H1 (cell line): ENCODE data around the gene SCGB1D4. TPM values are rescaled to one million over a fixed set of nuclear protein-coding genes. Genes with fewer than 3 reads are reported as not detected.

ENCODE experiments used
- TAF7 ChIP-seq: optimal IDR thresholded peaks from 2 replicates; pipeline ENCODE3; 2011; ENCODE audit warnings: low read depth, mild to moderate bottlenecking, inconsistent platforms, low read length, moderate library complexity, borderline replicate concordance
- polyA plus RNA-seq, 7 experiments: library from polyadenylated mRNA; depleted of rRNA in 3 of 7; stranded (reverse) in 5 of 7; unstranded in 2 of 7; fragments of >200 nt in 5 of 7; fragments of 200-250 nt in 2 of 7; gene quantifications; 1 replicate in 5 of 7; 2 replicates in 1 of 7; 4 replicates in 1 of 7; pipeline versions ENCODE4 v1.2.1 to v1.2.3, GENCODE V29; 2011 to 2013; ENCODE audit warnings: missing spikeins in 2 of 7, mixed read lengths in 2 of 7
- total RNA-seq: library from RNA; stranded (reverse); fragmentation: NEBNext Ultra II Directional; extraction: Animal tissue kit (Norgen Biotek cat#: 25700); gene quantifications from 2 replicates; pipeline ENCODE4 v1.2.1, GENCODE V29; 2021

SCGB1D4 gene
- total and polyA plus RNA-seq, 2 of the 8 experiments (the other 6 are each of a cell fraction or from before 2014, with no cell fraction given): not detected

GRCh38 chr11:62251698-62252097, 47.2 kb downstream of the SCGB1D4 start (continued):
- no peak for TF ChIP-seq TAF7

Other genes starting within 250 kb of the SCGB1D4 start
- 132 TPM in 2 replicates for gene INCENP, start 175.1 kb downstream of the SCGB1D4 start, total RNA-seq
- 25.4 and 47.9 TPM in 2 replicates for gene INCENP, start 175.1 kb downstream of the SCGB1D4 start, polyA plus RNA-seq (2011; rRNA removed)
- not detected in 2 replicates for gene SCGB1D1, start 108.9 kb downstream of the SCGB1D4 start, total RNA-seq
- not detected in 2 replicates for gene SCGB1D1, start 108.9 kb downstream of the SCGB1D4 start, polyA plus RNA-seq (2011; rRNA removed)
- not detected in 2 replicates for gene SCGB2A1, start 90.4 kb downstream of the SCGB1D4 start, total RNA-seq
- gene SCGB2A1, start 90.4 kb downstream of the SCGB1D4 start, polyA plus RNA-seq (2011; rRNA removed): not detected in 2 replicates
- gene SCGB1D2, start 56.8 kb downstream of the SCGB1D4 start, total RNA-seq: not detected in 2 replicates
- gene SCGB1D2, start 56.8 kb downstream of the SCGB1D4 start, polyA plus RNA-seq (2011; rRNA removed): not detected in 2 replicates
- not detected in 2 replicates for gene SCGB2A2, start 28.9 kb downstream of the SCGB1D4 start, total RNA-seq
- not detected in 2 replicates for gene SCGB2A2, start 28.9 kb downstream of the SCGB1D4 start, polyA plus RNA-seq (2011; rRNA removed)
- gene ASRGL1, start 38.4 kb upstream of the SCGB1D4 start, total RNA-seq: 23.5 and 27.2 TPM in 2 replicates
- 19.9 and 24.0 TPM in 2 replicates for gene ASRGL1, start 38.4 kb upstream of the SCGB1D4 start, polyA plus RNA-seq (2011; rRNA removed)
- gene SCGB1A1, start 120.0 kb upstream of the SCGB1D4 start, total RNA-seq: not detected in 2 replicates
- not detected in 2 replicates for gene SCGB1A1, start 120.0 kb upstream of the SCGB1D4 start, polyA plus RNA-seq (2011; rRNA removed)
- 5.8 and 6.7 TPM in 2 replicates for gene AHNAK, start 247.7 kb upstream of the SCGB1D4 start, total RNA-seq
- gene AHNAK, start 247.7 kb upstream of the SCGB1D4 start, polyA plus RNA-seq (2011; rRNA removed): 2.0 and 2.5 TPM in 2 replicates